Activated CD4-positive, CD25-positive, alpha-beta regulatory T cell (primary cell): Measurements from ENCODE around the gene RIPOR3.
"Not testable (repeated sequence)": the region's sequence is repeated elsewhere in the genome, so short reads cannot be mapped to it uniquely, and the experiment has no call there.

ENCODE experiments used
- DNase-seq, 4 experiments: peaks; one replicate each; lab custom pipeline; 2025; lab: John Stamatoyannopoulos, UW

RIPOR3 gene

DNA sequence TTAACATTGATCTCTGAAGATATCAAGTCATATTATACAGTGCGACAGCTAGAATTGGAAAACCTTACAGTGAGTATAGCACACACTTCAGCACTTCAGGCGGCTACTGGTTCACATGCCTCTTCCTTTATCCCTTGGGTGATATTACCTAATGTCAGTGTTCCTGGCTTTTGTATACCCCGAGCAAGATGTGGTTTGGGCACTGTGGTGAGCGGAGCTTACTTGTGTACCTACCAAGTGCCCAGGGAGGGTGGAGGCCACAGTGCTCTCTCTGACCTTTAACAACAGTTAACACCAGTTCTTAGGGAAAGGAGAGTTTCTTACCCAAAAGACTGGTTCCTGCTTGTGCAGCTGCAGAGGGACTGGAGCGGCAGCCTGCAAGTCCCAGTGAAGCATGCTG, 116.8 kb downstream of the RIPOR3 start:
- DNase-seq, result no peak

DNA sequence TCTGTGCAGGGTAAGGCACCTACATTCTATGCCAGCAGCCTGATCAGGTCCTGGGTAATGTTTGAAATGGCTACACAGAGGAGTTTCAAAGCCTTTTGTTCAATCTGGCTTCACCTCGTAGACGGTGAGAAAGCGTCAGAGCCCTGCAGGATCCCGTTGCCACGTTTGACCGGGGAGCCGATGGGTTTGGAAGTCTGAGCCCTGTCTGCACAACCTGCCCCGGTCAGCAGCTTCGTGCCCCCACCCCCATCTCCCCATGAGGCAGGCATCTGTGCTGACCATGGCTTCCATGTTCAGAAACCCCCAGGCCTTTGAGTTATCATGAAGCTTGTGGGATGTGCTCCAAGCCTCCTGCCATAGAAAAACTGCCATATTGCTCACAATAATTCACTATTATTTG, 117.2 kb downstream of the RIPOR3 start:
- no peak for DNase-seq

- DNase-seq, result no peak
Measured at GRCh38 chr20:50572938-50573777, 118.2 kb downstream of the RIPOR3 start.

DNA sequence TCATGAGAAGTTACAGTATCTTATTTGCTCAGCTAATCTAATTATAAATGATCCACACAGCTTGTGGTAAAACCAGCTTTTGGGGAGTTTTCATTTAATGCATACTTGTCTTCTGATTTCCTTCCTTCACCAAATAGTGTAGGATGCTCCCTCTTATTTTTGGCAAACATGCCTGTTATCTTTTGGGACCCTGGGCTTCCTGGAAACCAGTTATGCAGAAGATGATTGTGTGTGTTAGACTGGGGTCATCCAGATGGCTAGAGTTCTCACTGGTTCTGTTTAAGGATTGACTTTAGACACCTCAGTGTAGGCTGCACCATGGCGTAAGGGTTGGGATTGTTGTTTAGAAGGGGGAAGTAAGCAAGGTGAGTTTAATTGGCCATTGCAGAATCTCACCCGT, 119.9 kb downstream of the RIPOR3 start:
- DNase-seq, result no peak

- DNase-seq, result no peak
Measured at GRCh38 chr20:50569864-50570836, 121.2 kb downstream of the RIPOR3 start.

GRCh38 chr20:50569487-50569863, 121.9 kb downstream of the RIPOR3 start:
- not testable (repeated sequence) for DNase-seq

GRCh38 chr20:50568549-50568942, 122.8 kb downstream of the RIPOR3 start:
- no peak for DNase-seq

DNA sequence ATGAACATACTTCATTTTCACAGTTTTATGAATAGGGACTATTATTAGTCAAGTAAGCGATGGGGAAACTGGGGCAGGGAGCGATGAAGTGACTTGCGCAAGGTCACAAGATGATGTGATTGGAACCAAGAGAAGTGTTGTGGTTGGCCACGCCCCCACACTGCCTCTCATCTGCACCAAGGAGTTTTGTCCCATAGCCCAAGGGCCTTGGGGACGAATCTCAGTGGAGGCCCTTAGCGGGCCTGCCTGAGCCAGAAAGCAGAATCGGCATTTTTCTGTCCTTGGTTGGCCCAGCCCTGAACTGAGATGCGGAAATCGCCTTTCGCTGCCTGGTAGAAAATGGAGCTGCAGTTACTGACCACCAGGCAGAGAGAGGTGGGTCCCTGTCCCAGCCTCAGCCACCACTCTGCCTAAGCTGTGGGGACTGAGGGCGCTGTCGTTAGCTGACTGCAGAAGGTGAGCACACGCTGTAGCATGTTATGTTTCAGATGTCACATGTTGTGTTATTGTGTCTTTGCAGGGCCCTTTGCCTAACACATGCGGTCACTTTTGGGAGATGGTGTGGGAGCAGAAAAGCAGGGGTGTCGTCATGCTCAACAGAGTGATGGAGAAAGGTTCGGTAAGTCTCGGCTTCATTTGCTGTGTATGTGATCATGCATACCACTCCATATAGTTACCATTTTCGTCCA, 123.3 kb downstream of the RIPOR3 start:
- DNase-seq, result no peak

- no peak for DNase-seq
Measured at GRCh38 chr20:50565871-50566270, 125.5 kb downstream of the RIPOR3 start.

DNA sequence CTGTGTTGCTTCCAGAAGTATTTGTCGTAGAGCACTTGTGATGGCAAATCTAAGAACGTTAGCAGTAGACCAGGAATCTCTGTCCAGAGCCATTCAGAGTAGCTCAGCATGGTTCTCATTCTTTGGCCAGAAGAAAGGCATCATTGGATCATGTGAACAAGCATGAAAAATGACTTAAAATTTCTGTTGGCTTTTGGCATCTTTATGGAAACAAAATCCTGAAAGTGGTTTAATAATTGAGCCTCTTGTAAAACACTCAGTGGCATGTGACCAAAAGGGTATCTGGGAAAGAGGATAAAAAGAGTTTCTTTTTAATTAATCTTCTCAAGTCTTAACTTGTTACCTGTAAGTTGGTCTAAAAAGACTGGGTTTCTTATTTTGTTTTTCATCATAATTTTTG, 126.0 kb downstream of the RIPOR3 start:
- DNase-seq, result no peak

DNA sequence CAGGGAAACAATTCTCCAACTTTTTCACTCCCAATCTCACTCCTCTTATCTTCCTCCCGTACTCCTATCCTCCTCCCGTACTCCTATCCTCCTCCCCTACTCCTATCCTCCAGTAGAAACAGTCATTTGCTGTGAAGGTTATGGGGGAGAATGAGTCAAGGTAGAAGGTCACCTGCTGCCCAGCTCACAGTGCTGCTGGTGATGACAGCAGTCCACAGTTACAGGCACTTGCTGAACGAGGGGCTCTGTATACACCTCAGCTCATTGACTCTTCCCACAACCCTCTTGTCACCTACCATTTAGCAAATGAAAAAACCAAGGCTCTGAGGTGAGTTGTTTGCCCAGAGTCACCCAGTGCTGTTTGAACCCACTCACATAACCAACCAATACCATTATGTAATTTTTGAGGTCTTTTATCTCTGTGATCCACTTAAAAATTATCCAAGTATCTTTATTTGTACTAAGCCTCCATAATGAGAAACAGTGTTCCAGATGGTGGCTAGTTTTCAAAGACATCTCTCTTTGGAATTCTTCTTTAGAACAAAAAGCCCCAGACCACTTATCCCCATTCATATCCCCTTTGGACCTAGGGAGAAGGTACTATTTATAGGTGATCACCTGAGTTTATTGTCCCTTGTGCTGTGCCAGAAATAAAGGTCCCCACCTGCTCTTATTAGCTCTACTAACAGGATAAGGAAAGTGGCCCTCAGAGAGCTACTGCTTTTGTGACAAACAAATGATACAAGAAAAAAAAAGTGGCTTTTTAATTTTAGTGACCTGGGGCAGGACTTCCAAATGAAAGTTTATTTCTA, 128.0 kb downstream of the RIPOR3 start:
- no peak for DNase-seq

- no peak for DNase-seq
Measured at GRCh38 chr20:50562262-50562701, 129.1 kb downstream of the RIPOR3 start.

GRCh38 chr20:50561379-50562078, 129.8 kb downstream of the RIPOR3 start:
- DNase-seq, result peak in 2 of 4 experiments; percentile 35 to 52

DNA sequence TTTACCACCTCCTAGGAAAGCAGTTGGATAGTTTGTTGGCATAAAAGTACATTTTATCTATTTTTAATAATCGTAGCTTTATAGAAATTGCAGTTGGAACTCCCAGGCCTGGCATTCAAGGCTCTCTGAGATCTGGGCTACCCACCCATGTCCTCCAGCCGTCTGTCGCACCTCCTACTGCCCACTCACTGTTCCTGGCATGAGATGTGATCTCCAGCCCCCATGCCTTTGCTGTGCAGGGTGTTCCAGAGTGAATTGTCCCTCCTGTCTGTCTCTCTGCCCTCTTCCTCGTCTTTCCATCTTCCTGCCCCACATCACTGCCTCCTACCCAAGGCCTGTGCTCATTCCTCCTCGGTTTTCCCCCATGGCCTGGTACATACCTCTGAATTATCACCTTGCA, 130.5 kb downstream of the RIPOR3 start:
- DNase-seq, result no peak

- DNase-seq, result no peak
Measured at GRCh38 chr20:50559856-50560638, 131.3 kb downstream of the RIPOR3 start.

DNA sequence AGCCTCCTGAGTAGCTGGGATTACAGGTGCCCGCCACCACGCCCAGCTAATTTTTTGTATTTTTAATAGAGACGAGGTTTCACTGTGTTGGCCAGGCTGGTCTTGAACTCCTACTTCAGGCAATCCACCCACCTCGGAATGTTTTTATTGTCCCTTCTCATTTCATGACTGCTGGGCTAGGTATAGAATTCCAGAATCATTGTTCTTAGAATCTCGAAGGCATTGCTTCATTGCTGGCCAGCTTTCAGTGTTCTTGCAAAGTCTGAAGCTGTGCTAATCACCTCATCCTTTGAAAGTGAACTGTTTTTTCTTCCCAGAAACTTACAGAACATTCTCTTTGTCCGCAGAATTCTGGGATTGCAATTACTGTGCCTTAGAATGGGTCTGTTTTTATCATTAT, 132.2 kb downstream of the RIPOR3 start:
- DNase-seq, result no peak

GRCh38 chr20:50558483-50558925, 132.8 kb downstream of the RIPOR3 start:
- DNase-seq, result no peak

- DNase-seq, result no peak
Measured at GRCh38 chr20:50557549-50558134, 133.7 kb downstream of the RIPOR3 start.

GRCh38 chr20:50555662-50556061, 135.7 kb downstream of the RIPOR3 start:
- DNase-seq, result no peak
